Ramos (cell line): ENCODE results near the gene PARVB.
"Not testable (repeated sequence)": the region's sequence is repeated elsewhere in the genome, so short reads cannot be mapped to it uniquely, and the experiment has no call there.

Experiments used
- in situ Hi-C: fragments of 300-500 bp; cut with MboI; formaldehyde crosslinking; loops from one replicate; pipeline ENCODE4 v1.14.3; 2022; ENCODE audit warnings: low sequenced_read_pairs; ENCODE audit not compliant: unreplicated experiment

The PARVB gene

DNA sequence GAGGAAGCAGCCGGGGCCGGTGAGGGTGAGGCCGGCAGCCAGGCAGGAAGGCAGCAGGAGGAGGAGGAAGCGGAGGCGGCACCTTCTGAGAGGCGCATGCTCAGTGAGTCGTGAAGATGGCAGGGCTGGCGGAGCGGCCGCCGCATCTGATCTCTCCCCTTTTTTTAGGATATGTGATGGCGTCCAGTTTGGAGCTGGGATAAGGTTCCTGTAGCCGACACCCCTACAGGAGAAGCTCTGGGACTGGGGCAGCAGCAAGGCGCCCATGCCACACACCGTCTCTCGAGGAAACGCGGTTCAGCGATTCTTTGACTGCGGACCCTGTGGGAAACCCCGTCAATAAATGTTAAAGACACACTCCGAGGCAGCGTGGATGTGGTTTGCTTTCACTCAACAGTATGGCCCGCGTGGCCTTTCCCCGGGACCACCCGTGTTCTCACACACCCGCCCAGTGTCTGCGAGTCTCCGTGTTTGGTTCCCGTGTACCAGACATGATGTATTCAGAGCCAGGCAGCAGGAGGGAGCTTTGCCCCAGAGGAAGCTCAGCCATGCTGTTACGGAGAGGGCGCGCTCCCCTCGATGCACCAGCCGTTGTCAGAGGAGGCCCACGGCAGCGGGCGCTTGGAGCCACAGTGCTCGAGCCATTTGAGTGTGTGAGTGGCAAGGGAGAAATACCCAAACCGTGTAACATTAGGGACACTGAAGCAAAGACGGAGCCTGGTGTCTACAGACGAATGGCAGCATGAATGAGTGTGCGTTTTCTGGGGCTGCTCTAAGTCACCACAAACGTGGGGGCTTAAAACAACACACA lies 27.7 kb upstream of the PARVB start:
- in situ Hi-C loops: loop anchor here (10.0 kb wide), 1 partner anchor 628 kb away; no protein-coding TSS in a partner anchor

DNA sequence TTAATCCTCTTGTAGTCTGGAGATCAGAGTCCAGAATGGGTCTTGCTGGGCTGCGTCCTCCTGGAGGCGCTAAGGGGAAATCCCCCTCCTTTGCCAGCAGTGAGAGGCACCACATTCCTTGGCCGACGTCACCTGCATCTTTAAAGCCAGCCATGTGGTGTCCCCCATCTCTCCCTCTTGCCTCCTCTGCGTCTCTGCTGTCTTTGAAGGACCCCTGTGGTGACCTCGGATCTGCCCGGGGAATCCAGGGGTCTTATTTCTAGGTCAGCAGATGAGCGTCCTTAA lies 27.2 kb upstream of the PARVB start:
- in situ Hi-C loops: loop anchor here (10.0 kb wide), 1 partner anchor 628 kb away; no protein-coding TSS in a partner anchor

DNA sequence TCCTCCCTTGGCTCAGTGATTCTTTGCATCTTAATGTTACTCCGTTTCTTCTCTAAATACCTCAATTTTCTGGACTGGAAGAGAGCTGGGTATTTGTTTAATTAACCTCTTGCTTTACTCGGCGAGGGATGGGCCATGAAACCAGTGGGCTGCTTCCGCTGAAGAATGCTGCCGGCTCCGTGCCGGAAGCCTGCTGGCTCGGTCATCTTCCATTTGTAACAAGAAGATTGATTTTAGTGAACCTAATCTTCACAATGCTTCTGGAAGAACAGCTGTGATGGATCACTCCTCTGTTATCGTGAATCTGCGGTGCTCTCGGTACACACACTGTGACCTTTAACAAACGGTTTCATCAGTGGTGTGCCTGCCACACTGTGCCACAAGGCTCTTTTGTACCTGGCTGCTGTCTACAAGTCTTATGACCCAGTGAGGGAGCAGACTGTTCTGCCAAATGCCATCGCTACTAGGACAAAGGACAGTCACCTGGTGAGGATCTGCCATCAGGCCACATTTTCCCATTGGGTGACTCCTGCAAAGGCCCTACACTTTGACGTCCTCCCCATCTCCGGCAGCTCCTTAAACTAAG lies 25.3 kb upstream of the PARVB start:
- in situ Hi-C loops: loop anchor here (10.0 kb wide), 1 partner anchor 626 kb away; no protein-coding TSS in a partner anchor

DNA sequence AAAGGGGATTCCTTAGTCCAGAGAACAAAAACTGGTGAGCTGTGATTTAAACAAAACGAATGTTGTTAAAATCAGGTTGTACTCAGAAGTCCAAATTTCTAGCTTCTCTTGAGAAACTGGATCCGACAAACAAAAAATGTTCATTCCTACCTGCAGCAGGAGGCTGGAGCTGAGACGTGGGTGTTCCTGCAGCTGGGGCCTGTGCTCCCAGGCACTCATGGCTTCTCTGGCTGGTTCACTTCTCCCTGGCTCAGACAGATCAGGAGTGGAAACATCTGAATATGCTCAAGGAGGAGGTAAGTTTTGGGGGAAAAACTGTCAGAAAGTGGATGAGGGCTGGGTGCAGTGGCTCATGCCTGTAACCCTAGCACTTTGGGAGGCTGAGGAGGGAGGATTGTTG lies 24.7 kb upstream of the PARVB start:
- in situ Hi-C loops: loop anchor here (10.0 kb wide), 1 partner anchor 625 kb away; no protein-coding TSS in a partner anchor

DNA sequence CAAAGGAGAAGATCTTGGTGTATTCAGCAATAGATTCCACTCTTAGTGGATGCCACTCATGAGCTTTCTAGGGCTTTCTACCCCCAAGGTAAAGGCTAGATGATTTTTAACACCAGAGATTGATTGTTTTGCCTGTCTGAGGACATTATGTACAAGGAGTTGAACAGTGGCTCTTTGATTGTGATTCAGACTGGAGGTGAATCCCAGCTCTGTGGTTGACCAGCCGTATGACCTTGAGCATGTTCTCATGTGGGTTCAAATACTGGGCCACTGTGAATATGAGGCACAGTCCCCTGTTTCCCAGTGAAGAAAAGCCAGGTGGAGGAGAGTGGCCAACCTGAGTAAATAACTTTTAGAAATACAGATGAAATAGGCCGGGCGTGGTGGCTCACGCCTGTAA lies 24.0 kb upstream of the PARVB start:
- in situ Hi-C loops: no loop called here

DNA sequence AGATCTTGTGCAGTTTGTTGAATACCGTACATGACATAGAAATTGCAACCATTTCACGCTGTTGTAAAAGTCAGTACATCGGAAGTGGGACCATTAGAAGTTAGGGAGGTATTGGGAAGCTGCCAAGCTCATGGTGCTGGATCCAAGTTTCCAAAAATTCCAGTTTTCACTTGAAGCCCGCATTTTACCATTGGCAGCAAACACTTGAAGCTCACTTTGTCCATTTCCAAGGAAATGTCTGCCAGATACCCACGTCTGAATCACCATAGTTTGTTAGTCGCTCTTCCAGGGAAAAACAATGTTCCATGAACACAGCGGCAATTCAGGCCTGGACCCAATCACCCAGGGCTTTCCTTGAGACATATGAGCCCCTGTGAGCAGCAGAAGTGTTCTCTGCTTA lies 22.6 kb upstream of the PARVB start:
- in situ Hi-C loops: no loop called here

DNA sequence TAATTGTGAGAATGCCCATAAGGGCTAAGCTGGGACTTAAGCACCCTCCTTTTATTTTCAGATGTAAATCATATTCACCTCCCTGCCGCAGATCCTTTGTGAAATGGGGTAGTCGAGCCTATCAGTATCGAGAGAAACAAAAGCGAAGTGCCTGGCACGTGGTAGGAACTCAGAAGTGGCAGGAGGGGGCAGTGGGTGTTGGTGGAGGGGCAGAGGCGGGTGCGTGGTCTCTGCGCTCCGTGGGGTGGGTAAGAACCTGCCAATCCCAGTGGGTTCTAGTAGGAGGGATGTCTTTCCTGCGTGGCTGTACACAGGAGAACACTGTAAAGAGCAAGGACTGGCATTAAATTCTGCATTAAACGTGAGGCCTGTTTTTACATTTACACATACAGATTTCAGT lies 21.8 kb upstream of the PARVB start:
- in situ Hi-C loops: no loop called here

DNA sequence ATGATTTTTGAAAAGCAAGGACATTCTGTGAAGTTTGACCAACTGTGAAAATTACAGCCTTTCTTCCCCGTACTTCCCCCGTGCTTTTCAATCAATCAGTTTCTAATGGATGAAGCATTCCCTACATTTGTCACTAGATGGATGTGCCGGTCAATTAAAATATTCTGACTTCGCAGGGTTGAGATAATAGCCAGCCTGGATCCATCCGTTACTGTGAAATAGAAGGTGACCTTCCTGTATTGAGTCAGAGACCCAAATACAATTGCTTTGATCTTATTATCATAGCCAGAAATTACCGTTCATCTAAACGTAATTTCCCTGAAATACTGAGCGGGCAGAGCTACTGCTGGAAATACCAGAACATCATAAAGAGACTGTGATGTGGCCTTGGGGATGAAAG lies 21.1 kb upstream of the PARVB start:
- in situ Hi-C loops: no loop called here

DNA sequence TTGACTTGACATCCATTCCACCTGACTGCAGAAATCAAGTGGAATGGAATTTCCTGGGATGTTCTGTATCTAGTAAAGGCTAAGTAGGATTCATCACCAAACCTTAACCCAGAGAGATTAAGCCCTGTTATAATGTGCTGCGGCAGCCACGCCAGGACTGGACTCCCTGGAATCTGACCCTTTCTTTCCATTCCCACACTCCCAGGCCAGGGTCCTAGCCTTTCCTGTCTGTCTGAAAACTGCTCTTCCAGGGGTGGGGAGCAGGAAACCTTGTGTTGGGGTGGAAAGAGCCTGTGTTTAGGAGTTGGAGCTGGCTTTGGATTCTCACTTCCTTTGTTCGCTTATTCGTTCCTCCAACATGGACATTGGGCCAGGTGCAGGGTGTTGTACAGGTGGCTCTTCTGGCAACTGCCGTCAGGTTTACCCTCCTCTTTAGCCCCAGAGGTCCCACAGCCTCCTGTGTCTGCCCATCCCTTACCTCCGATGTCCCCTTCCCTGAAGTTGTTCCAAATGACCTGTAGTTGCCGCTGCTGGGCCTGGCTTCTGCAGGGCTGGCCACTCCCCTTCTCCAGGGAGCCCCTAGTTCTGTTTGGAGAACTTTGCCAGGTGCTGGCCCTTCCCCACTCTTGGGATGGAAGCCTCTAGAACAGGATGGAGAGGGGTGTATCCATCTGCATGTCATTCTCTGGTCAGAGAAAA lies 20.5 kb upstream of the PARVB start:
- in situ Hi-C loops: no loop called here

DNA sequence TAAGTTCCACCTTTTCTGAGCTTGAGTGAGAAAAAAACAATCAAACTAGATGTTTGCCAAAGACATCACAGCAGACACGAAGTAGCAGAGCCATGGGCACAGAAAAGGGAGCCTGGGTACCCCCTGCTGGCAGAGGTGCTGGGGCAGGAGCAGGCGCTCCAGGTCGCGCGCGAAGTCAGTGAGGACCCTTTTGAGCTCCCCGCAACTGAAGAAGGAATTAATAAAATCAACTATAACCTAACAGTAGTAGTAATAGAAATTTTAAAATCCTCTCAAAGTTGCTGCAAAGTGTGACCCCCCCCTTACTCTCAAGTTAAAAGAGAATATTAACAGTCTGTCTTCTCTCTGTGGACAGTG lies 20.0 kb upstream of the PARVB start:
- in situ Hi-C loops: no loop called here

DNA sequence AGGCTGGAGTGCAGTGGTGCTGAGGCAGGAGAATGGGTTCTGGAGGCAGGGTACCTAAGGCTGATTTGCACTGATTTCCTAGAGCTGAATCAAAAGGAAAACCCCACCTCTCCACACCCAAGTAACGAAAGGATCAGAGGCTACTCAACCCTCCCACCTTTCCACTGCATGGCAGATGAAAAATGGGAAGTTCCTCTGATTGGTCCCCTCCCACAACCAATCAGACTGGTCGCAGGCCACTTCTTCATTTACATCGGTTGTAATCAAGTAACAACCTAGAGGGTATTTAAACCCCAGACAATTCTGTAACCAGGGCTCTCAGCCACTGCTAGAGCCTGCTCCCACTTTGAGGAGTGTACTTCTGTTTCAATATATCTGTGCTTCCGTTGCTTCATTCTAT lies 18.6 kb upstream of the PARVB start:
- in situ Hi-C loops: no loop called here

DNA sequence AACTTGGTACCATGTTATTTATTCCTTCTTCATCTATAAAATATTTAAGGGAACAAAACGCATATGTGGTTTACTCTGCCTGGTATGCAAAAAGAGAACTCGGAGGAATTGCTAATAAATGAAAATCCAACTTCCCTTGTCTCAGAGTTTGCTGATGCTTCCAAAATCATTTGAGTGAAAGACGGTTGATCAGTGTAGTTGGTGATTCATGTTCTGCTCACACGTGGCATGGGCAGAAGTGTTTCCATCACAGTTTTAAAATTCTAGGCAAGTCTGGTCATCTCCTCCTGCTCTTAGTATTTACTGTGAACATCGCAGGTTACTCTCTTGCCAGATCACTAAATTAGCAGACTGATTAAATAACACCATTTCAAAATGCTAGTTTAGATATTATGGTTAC lies 11.9 kb upstream of the PARVB start:
- in situ Hi-C loops: no loop called here

DNA sequence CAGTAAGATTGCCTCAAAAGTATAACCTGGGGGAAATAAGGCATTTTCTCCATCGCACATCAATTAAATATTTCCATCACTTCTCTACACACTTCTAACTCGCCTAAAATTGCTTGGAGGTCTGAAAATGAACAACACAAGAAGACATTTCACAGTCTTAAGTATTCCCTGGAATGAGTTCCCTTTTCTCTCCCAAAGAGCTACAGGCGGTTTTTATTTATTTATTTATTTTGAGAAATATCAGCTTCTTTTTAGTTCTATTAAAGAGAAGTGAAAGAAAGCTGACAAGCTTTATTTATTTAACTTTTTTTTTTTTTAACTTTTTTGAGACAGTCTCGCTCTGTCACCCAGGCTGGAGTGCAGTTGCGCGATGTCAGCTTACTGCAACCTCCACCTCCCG lies 11.5 kb upstream of the PARVB start:
- in situ Hi-C loops: no loop called here

DNA sequence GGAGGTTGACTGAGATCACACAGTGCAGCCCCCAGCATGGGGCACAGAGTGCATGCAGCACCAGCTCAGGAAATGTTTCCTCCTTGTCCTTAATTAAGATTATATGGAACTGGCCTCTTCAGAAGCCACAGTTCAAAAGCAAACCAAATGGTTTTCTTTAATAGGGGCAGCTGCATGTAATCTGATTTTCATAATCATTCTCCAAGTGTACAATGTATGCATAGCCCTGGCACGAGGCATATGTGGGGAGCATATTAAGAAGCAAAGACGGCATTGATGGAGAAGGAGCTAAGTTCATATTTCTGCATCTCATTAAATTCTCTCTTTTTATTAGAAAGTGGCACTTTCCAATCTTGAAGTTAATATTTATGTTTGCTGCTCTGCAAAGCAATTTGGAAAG lies 9.9 kb upstream of the PARVB start:
- in situ Hi-C loops: no loop called here

DNA sequence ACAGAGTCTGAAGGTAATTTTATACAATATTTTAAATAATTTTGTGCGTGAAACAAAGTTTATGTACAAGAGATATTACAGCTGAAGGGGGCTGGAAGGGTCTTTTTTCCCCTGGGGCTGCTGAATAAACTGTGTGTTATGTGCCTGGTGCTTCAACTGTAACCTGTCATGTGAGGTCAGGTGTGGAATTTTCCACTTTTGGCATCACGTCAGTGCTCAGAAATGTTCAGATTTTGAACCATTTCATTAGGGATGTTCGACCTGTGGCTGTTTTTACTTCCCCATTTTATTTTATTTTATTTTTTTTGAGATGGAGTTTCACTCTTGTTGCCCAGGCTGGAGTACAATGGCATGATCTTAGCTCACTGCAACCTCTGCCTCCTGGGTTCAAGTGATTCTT lies 7.5 kb upstream of the PARVB start:
- in situ Hi-C loops: not testable (repeated sequence)

DNA sequence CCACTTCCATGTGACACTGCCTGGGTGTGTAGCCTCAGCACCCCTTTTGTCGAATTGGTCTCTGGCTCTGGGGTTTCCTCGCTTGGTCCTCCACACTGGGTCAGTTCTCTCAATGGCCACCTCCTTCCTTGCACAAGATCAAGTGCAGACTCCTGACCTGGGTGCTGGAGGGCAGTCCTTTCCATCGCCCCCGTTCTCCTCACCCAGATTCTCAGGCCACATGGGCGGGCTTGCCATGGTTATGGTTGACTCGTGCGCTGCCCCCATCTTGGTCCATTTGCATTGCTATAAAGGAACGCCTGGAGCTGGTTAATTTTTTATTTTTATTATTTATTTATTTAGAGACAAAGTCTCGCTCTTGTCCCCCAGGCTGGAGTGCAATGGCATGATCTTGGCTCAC lies 5.5 kb upstream of the PARVB start:
- in situ Hi-C loops: no loop called here

DNA sequence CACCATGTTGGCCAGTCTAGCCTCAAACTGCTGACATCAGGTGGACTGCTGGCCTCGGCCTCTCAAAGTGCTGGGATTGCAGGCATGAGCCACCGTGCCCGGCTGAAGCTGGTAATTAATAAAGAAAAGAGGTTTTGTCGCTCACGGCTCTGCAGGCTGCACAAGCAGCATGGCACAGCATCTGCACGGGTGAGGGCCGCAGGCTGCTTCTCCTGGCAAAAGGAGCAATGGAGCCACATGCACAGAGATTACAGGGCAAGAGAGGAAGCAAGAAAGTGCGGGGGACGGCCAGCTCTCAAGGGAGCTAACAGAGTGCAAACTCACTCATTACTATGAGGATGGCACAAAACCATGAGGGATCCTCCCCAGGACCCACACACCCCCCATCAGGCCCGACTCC lies 4.7 kb upstream of the PARVB start:
- in situ Hi-C loops: no loop called here

DNA sequence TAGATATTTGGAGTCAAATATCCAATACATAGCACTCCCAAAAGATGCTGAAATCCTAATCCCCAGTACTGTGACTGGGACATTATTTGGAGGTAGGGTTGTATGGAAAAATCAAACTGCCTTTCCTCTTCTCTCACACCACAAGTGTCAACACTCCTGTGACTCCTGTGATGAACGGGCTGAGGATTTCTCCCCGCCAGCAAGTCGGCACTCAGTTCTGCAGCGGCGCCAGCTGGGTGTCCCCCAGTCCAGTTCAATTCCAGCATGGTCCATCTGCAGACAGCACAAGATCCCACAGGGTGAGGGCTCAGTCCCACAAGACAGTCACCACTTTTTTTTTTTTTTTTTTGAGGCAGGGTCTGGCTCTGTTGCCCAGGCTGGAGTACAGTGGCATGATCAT lies 4.3 kb upstream of the PARVB start:
- in situ Hi-C loops: no loop called here

DNA sequence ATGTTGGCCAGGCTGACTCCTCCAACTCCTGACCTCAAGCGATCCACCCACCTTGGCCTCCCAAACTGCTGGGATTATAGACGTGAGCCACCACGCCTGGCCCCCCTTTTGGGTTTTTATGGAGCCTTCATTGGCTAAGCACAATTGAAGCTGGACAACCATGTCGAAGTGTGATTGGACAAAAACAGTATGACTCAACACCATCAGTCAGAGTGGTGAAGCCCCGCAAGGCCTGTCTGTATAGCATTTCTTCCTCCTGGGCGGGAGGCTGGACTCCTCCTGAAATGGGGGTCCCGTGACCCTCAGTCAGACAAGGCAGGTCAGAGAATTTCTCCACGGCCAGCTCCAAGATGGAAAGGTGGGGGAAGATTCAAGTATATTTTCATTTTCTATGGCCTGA lies 3.1 kb upstream of the PARVB start:
- in situ Hi-C loops: no loop called here

DNA sequence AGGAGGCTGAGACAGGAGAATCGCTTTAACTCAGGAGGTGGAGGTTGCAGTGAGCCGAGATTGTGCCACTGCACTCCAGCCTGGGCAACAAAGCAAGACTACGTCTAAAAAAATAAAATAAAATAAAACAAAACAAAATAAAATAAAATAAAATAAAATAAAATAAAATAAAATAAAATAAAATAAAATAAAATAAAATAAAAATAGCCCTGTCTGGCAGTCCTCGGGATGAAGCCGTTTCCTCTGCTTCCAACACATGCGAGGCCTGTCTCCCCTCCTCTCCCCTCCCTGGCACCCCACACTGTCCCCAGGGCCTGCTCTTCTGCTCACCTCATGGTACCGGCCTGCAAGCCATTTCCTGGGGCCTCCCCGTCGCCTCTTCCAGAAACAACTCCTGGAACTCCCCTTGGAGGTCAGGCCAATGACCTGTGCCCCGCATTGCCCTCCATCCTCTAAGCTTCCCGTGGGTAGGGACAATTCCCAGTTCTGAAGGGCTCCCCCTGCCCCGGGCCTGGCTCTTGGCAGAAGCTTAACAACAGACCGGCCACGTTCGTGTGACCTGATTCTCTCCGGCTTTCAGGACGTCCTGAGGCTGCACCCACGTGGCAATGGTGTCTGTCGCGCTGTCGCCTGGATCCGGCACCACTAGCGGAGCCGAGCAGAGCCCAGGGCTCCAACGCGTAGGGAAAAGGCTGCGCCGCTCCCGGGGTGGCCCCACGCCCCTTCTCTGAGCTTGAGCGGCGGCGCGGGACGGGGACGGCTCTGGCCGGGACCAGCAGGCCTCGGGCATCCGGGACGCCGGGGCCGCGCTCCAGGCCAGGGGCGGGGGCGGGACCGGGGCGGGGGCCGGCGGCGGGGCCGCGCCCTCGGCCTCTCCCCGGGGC lies 456 bp upstream of the PARVB start:
- in situ Hi-C loops: no loop called here
